Fibroblast of mammary gland (primary cell): ENCODE results near the gene ELOVL2.
A peak's percentile ranks its signal among the peaks of the same experiment; 100 is the strongest.

ENCODE experiments used
- DNase-seq: peaks from one replicate; pipeline ENCODE4 v3.0.0-alpha.2; 2010; ENCODE audit warnings: low read depth
- H3K4me3 ChIP-seq: 2 replicates; pipeline ENCODE4 v1.5.1; 2011; ENCODE audit warnings: low read depth, mild to moderate bottlenecking, low read length, moderate library complexity; ENCODE audit not compliant: control insufficient read depth
- CTCF ChIP-seq: conservative IDR thresholded peaks from 2 replicates; pipeline ENCODE4 v1.5.1; 2011; ENCODE audit warnings: low read depth, low read length, inconsistent platforms; ENCODE audit not compliant: control insufficient read depth, insufficient read depth

The ELOVL2 gene

GRCh38 chr6:10951675-10952282 is 92.3 kb downstream of the ELOVL2 start:
- no peak overlapping the region for H3K4me3 ChIP-seq
- DNase-seq, result peak; percentile 64
- TF ChIP-seq CTCF, result peak; percentile 77

- DNase-seq, result no peak
- H3K4me3 ChIP-seq, result no peak overlapping the region
- no peak for TF ChIP-seq CTCF
Measured at GRCh38 chr6:10949579-10950490, 94.3 kb downstream of the ELOVL2 start.

GRCh38 chr6:10947966-10948365 is 96.1 kb downstream of the ELOVL2 start:
- no peak for TF ChIP-seq CTCF
- DNase-seq, result no peak
- no peak overlapping the region for H3K4me3 ChIP-seq

- DNase-seq, result no peak
- TF ChIP-seq CTCF, result no peak
- no peak overlapping the region for H3K4me3 ChIP-seq
Measured at GRCh38 chr6:10945845-10946244, 98.3 kb downstream of the ELOVL2 start.

- H3K4me3 ChIP-seq, result no peak overlapping the region
- TF ChIP-seq CTCF, result no peak
- DNase-seq, result no peak
Measured at GRCh38 chr6:10939840-10940239, 104.3 kb downstream of the ELOVL2 start.

- no peak for TF ChIP-seq CTCF
- no peak overlapping the region for H3K4me3 ChIP-seq
Measured at GRCh38 chr6:10933126-10933525, 111.0 kb downstream of the ELOVL2 start.

More at GRCh38 chr6:10933126-10933525, 111.0 kb downstream of the ELOVL2 start:
- no peak for DNase-seq
